Colonic mucosa (tissue), 4 donors: ENCODE measurements around the gene FNIP2. TPM values are rescaled to one million over a fixed set of nuclear protein-coding genes. Genes with fewer than 3 reads are reported as not detected.

Source experiments
- DNase-seq: peaks from one replicate; pipeline ENCODE4 v3.0.0-alpha.2; 2020
- H3K27ac ChIP-seq: fragments of 200-600 bp; one replicate; pipeline ENCODE4 v1.8.0; 2021
- H3K27me3 ChIP-seq: fragments of 200-600 bp; one replicate; pipeline ENCODE4 v1.8.0; 2021
- H3K36me3 ChIP-seq: fragments of 200-600 bp; one replicate; pipeline ENCODE4 v1.8.0; 2021
- H3K4me1 ChIP-seq: fragments of 200-600 bp; one replicate; pipeline ENCODE4 v1.8.0; 2021; ENCODE audit warnings: mild to moderate bottlenecking
- H3K4me3 ChIP-seq: fragments of 200-600 bp; one replicate; pipeline ENCODE4 v1.8.0; 2021
- H3K9ac ChIP-seq, 2 donors: one replicate each; pipeline ENCODE4 v1.7.0; 2013; ENCODE audit warnings: control low read depth in 2 of 2, low read depth in 2 of 2, low read length in 2 of 2
- H3K9me3 ChIP-seq: fragments of 200-600 bp; one replicate; pipeline ENCODE4 v1.8.0; 2021
- CTCF ChIP-seq: fragments of 200-600 bp; IDR thresholded peaks from one replicate; pipeline ENCODE4 v1.8.0; 2022; ENCODE audit warnings: antibody characterized with exemption, mild to moderate bottlenecking
- intact Hi-C: fragments of 100-400 bp; cut with DNase I; formaldehyde crosslinking; loops from one replicate; pipeline ENCODE4 v1.14.1; 2022
- total RNA-seq, 2 donors: library from RNA; stranded (reverse); fragmentation: NEBNext Ultra II Directional in 1 of 2; extraction: Animal tissue kit (Norgen Biotek cat#: 25700) in 1 of 2; gene quantifications; one replicate each; pipeline ENCODE4 v1.2.1, GENCODE V29; 2021
- donor health status: healthy.
- donor health status: DM: no; HTN: no; CAD: no.
- donor health status: DM: no; HTN: no; CAD: no.

Gene FNIP2
- total RNA-seq, 2 donors from 2014 or later = 56.2 to 89.6 TPM

- Histone ChIP-seq H3K36me3 (no peaks in the 10 kb centered on the region), H3K4me3 (no peak overlapping the region), H3K9ac (peak overlapping the region in 1 of 2 donors; percentile 64), H3K27me3 (no peaks in the 10 kb centered on the region), H3K27ac (peak overlapping the region; percentile 78), H3K9me3 (no peaks in the 10 kb centered on the region), H3K4me1 (peaks cover 13% of the 10 kb centered on the region)
- no peak for DNase-seq
- intact Hi-C loops = no loop called here
- TF ChIP-seq CTCF = no peak
Observed at GRCh38 chr4:158817562-158818296, 48.9 kb downstream of the FNIP2 start.

DNA sequence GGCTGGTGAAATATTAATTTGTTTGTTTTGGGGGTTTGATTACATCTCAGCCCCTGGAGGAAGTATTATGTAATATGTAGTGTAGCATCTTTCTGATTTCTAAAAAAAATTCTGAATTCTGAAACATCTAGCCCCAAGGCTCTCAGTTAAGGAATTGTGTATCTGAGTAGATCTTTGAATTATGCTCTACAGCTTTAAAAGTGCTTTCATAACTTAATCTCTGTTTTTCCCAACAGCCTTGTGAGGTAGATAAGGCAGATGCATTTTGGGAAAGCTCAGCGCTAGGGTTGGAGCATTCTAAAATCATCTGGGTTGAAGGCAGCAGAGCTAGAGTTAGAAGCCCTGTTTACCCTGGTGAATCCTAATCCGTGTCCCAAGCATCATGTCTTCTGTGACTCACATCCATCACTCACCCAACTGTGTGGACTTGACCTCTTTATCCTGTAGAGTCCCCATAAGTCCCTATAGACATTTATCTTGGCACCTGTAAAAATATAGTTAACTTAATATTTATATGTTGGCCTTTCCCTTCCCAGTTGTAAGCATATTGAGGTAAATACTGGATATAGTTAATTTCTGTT lies 49.8 kb downstream of the FNIP2 start:
- Histone ChIP-seq H3K4me1 (peaks cover 14% of the 10 kb centered on the region), H3K4me3 (no peak overlapping the region), H3K27me3 (no peaks in the 10 kb centered on the region), H3K36me3 (no peaks in the 10 kb centered on the region), H3K9ac (no peak overlapping the region), H3K27ac (peak overlapping the region; percentile 78), H3K9me3 (no peaks in the 10 kb centered on the region)
- no peak for DNase-seq
- intact Hi-C loops = no loop called here
- no peak for TF ChIP-seq CTCF

- no peak for DNase-seq
- Histone ChIP-seq H3K4me3 (no peak overlapping the region), H3K9me3 (no peaks in the 10 kb centered on the region), H3K27me3 (no peaks in the 10 kb centered on the region), H3K9ac (peak overlapping the region in 1 of 2 donors; percentile 48), H3K36me3 (no peaks in the 10 kb centered on the region), H3K4me1 (peaks cover 18% of the 10 kb centered on the region), H3K27ac (peak overlapping the region; percentile 65)
- no peak for TF ChIP-seq CTCF
- intact Hi-C loops = loop anchor here (5.0 kb wide), 1 partner anchor 43 kb away; no protein-coding TSS in a partner anchor
Observed at GRCh38 chr4:158819942-158820786, 51.3 kb downstream of the FNIP2 start.

DNA sequence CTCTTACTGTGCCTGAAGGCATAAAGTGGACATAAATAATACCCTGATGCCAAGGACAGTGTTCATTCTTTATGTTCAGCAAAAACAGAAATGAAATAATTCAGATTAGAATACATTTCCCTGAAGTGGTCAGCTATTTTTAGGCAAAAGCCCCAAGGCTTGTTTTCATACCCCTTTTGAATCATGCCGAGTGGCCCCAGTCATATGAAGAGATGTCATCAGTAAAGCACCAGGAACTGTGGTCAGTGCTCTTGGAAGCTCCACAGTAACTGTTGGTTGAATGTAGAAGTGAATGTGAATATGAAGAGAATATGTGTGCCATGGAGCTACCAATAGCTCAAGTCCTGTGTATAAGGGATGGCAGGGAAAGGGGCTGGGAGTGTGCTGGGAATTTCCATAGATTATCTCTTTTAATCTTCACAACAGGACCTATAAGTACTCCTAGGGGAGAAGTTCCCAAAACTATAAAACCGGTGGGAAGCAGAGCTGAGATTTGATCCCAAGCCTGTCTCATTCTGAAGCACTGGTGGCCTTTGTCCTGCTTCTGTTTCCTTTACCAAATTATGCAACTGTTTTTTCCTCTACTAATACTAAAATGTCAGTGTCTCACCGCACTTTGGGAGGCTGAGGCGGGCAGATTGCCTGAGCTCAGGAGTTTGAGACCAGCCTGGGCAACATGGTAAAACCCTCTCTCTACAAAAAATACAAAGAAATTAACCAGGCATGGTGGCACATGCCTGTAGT lies 52.6 kb downstream of the FNIP2 start:
- TF ChIP-seq CTCF = no peak
- Histone ChIP-seq H3K27me3 (no peaks in the 10 kb centered on the region), H3K9me3 (no peaks in the 10 kb centered on the region), H3K27ac (peak overlapping the region; percentile 65), H3K36me3 (no peaks in the 10 kb centered on the region), H3K9ac (peak overlapping the region in 1 of 2 donors; percentile 32), H3K4me3 (no peak overlapping the region), H3K4me1 (peaks cover 25% of the 10 kb centered on the region)
- DNase-seq = no peak
- intact Hi-C loops = loop anchor here (5.0 kb wide), 1 partner anchor 44 kb away; no protein-coding TSS in a partner anchor

DNA sequence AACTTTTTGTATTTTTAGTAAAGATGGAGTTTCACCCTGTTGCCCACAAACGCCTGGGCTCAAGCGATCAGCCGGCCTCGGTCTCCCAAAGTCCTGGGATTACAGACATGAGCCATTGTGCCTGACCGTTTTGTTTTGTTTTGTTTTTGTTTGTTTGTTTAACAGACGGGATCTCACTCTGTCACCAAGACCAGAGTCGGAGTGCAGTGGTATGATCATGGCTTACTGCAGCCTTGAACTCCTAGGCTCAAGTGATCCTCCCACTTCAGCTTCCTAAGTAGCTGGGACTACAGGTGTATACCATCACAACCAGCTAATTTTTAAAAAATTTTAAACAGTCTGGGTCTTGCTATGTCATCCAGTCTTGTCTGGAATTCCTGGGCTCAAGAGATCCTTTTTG lies 53.5 kb downstream of the FNIP2 start:
- Histone ChIP-seq H3K9ac (no peak overlapping the region), H3K27ac (no peak overlapping the region), H3K36me3 (no peaks in the 10 kb centered on the region), H3K4me3 (no peak overlapping the region), H3K27me3 (no peaks in the 10 kb centered on the region), H3K9me3 (no peaks in the 10 kb centered on the region), H3K4me1 (peaks cover 28% of the 10 kb centered on the region)
- intact Hi-C loops = loop anchor here (5.0 kb wide), 1 partner anchor 45 kb away; no protein-coding TSS in a partner anchor
- no peak for TF ChIP-seq CTCF
- DNase-seq = no peak
